H1 (cell line): Measurements from ENCODE around the gene STK36. TPM values are rescaled to one million over a fixed set of nuclear protein-coding genes. Genes with fewer than 3 reads are reported as not detected.

Source experiments
- CTCF ChIA-PET: fragments of 300-600 bp; sonication (Branson Sonifier 250); formaldehyde crosslinking; loops from one replicate; lab custom pipeline; 2021; ENCODE audit not compliant: partially characterized antibody; lab: Charles Lee
- POLR2A ChIA-PET: fragments of 300-600 bp; sonication (Branson Sonifier 250); formaldehyde crosslinking; loops from one replicate; lab custom pipeline; 2021; ENCODE audit warnings: inconsistent platforms; ENCODE audit not compliant: partially characterized antibody; lab: Charles Lee
- DNase-seq, 2 experiments: peaks; one replicate each; pipeline versions ENCODE4 v3.0.0 to v3.0.0-alpha.2; 2010 to 2022; ENCODE audit warnings: low spot score in 2 of 2, low read depth in 1 of 2, mixed read lengths in 1 of 2
- FAIRE-seq: peaks from 2 replicates; lab custom pipeline; 2011; peaks lifted over from hg19 to GRCh38; lab: Jason Lieb, UNC
- H2AFZ ChIP-seq: 2 replicates; pipeline ENCODE4 v1.8.1; 2012; ENCODE audit warnings: low read length, inconsistent platforms
- H2AK5ac ChIP-seq: 2 replicates; pipeline ENCODE4 v1.6.1; 2013; ENCODE audit warnings: low read depth, low read length
- H2BK120ac ChIP-seq: replicated peaks from 2 replicates; pipeline ENCODE3; 2013; ENCODE audit warnings: low read depth, low read length, inconsistent platforms
- H2BK12ac ChIP-seq: 2 replicates; pipeline ENCODE4 v1.6.1; 2013; ENCODE audit warnings: low read depth, low read length
- H2BK15ac ChIP-seq: 2 replicates; pipeline ENCODE4 v1.6.1; 2013; ENCODE audit warnings: low read length
- H2BK20ac ChIP-seq: 2 replicates; pipeline ENCODE4 v1.6.1; 2013; ENCODE audit warnings: low read length
- H2BK5ac ChIP-seq: 2 replicates; pipeline ENCODE4 v1.6.1; 2013; ENCODE audit warnings: low read depth, low read length
- H3K14ac ChIP-seq: 2 replicates; pipeline ENCODE4 v1.6.1; 2013; ENCODE audit warnings: inconsistent platforms; ENCODE audit not compliant: insufficient read length
- H3K18ac ChIP-seq: 2 replicates; pipeline ENCODE4 v1.6.1; 2013; ENCODE audit warnings: low read length; ENCODE audit errors: extremely low read depth
- H3K23ac ChIP-seq: 2 replicates; pipeline ENCODE4 v1.6.1; 2013; ENCODE audit warnings: inconsistent platforms; ENCODE audit not compliant: insufficient read length
- H3K23me2 ChIP-seq: 2 replicates; pipeline ENCODE4 v1.6.1; 2013; ENCODE audit warnings: low read depth, low read length
- H3K27ac ChIP-seq: 2 replicates; pipeline ENCODE4 v1.6.1; 2011; ENCODE audit warnings: low read depth, low read length, inconsistent platforms
- H3K27me3 ChIP-seq, 4 experiments: replicated peaks in 1 of 4; 1 replicate in 1 of 4; 2 replicates in 3 of 4; pipeline versions ENCODE4 v1.6.1 to v1.8.1; 2011 to 2013; ENCODE audit warnings: low read length in 3 of 4, mild to moderate bottlenecking in 3 of 4, inconsistent platforms in 2 of 4, mixed read lengths in 2 of 4, moderate library complexity in 1 of 4; ENCODE audit not compliant: control insufficient read depth in 3 of 4, insufficient read depth in 3 of 4; ENCODE audit errors: extremely low read depth in 1 of 4
- H3K36me3 ChIP-seq, 4 experiments: 2 replicates each; pipeline versions ENCODE4 v1.6.1 to v1.8.1; 2011 to 2013; ENCODE audit warnings: mild to moderate bottlenecking in 4 of 4, low read length in 3 of 4, moderate library complexity in 2 of 4, control low read depth in 1 of 4, inconsistent platforms in 1 of 4; ENCODE audit not compliant: insufficient read depth in 4 of 4, control insufficient read depth in 2 of 4
- H3K4ac ChIP-seq: replicated peaks from 2 replicates; pipeline ENCODE3; 2013; ENCODE audit warnings: low read length, low read depth, mixed read lengths, inconsistent platforms; ENCODE audit not compliant: insufficient read length
- H3K4me1 ChIP-seq, 4 experiments: replicated peaks in 1 of 4; 1 replicate in 1 of 4; 2 replicates in 3 of 4; pipeline versions ENCODE4 v1.6.1 to v1.8.1; 2011 to 2013; ENCODE audit warnings: low read length in 3 of 4, inconsistent platforms in 2 of 4, mixed read lengths in 1 of 4; ENCODE audit not compliant: insufficient read depth in 4 of 4, control insufficient read depth in 3 of 4
- H3K4me2 ChIP-seq, 2 experiments: 2 replicates each; pipeline versions ENCODE4 v1.6.1 to v1.8.1; 2011 to 2013; ENCODE audit warnings: low read depth in 2 of 2, low read length in 2 of 2, control low read depth in 1 of 2, inconsistent platforms in 1 of 2, mild to moderate bottlenecking in 1 of 2; ENCODE audit not compliant: insufficient read depth in 1 of 2
- H3K4me3 ChIP-seq, 4 experiments: fragments of 200-600, 300-600 bp in 1 of 4; sonication (generic), shearing (Covaris generic), sonication (Bioruptor Twin) in 1 of 4; 2 replicates each; pipeline versions ENCODE4 v1.5.1 to v1.8.1; 2011 to 2016; ENCODE audit warnings: low read length in 4 of 4, low read depth in 3 of 4, control low read depth in 2 of 4, inconsistent platforms in 2 of 4, mild to moderate bottlenecking in 2 of 4, mixed read lengths in 1 of 4, moderate library complexity in 1 of 4; ENCODE audit not compliant: insufficient read depth in 2 of 4; ENCODE audit errors: extremely low read depth in 1 of 4
- H3K56ac ChIP-seq: replicated peaks from 2 replicates; pipeline ENCODE3; 2013; ENCODE audit warnings: low read depth, mild to moderate bottlenecking, mixed read lengths, low read length, inconsistent platforms; ENCODE audit not compliant: insufficient read length
- H3K79me1 ChIP-seq: 2 replicates; pipeline ENCODE4 v1.6.1; 2013; ENCODE audit warnings: low read depth, low read length, control low read depth
- H3K79me2 ChIP-seq, 2 experiments: 2 replicates each; pipeline versions ENCODE4 v1.6.1 to v1.8.1; 2012 to 2013; ENCODE audit warnings: low read length in 2 of 2, mild to moderate bottlenecking in 2 of 2, inconsistent platforms in 1 of 2; ENCODE audit not compliant: insufficient read depth in 2 of 2, control insufficient read depth in 1 of 2
- H3K9ac ChIP-seq, 4 experiments: replicated peaks in 1 of 4; 1 replicate in 1 of 4; 2 replicates in 3 of 4; pipeline versions ENCODE4 v1.6.1 to v1.8.1; 2011 to 2013; ENCODE audit warnings: low read depth in 3 of 4, low read length in 3 of 4, control low read depth in 2 of 4, mild to moderate bottlenecking in 2 of 4, moderate library complexity in 2 of 4, inconsistent platforms in 1 of 4; ENCODE audit errors: extremely low read depth in 1 of 4
- H3K9me3 ChIP-seq, 2 experiments: 2 replicates each; pipeline versions ENCODE4 v1.6.1 to v1.8.1; 2012 to 2013; ENCODE audit warnings: mild to moderate bottlenecking in 2 of 2, moderate library complexity in 2 of 2, control low read depth in 1 of 2, inconsistent platforms in 1 of 2, low read depth in 1 of 2, low read length in 1 of 2, mixed read lengths in 1 of 2; ENCODE audit not compliant: insufficient read depth in 2 of 2
- H4K20me1 ChIP-seq, 2 experiments: replicated peaks in 1 of 2; 2 replicates each; pipeline versions ENCODE3 to v1.8.1; 2011 to 2013; ENCODE audit warnings: inconsistent platforms in 2 of 2, low read length in 2 of 2, mild to moderate bottlenecking in 1 of 2; ENCODE audit not compliant: insufficient read depth in 2 of 2, control insufficient read depth in 1 of 2
- H4K5ac ChIP-seq: 2 replicates; pipeline ENCODE4 v1.6.1; 2013; ENCODE audit warnings: low read length, low read depth, mixed read lengths, inconsistent platforms; ENCODE audit not compliant: insufficient read length
- H4K8ac ChIP-seq: 2 replicates; pipeline ENCODE4 v1.8.0; 2013; ENCODE audit warnings: mild to moderate bottlenecking, moderate library complexity, low read length, inconsistent platforms; ENCODE audit not compliant: insufficient read depth; ENCODE audit errors: extremely low read depth
- H4K91ac ChIP-seq: replicated peaks from 2 replicates; pipeline ENCODE3; 2013; ENCODE audit warnings: low read length, mixed read lengths, inconsistent platforms; ENCODE audit not compliant: insufficient read length
- BACH1 ChIP-seq: IDR thresholded peaks from 2 replicates; pipeline ENCODE4 v1.6.1; 2012; ENCODE audit warnings: low read length, improper control_type of control experiment
- CBX8 ChIP-seq: fragments of 300-800, 300-1000 bp; sonication (generic); IDR thresholded peaks from 2 replicates; pipeline ENCODE4 v1.7.1; 2016; ENCODE audit warnings: low read depth, low read length, borderline replicate concordance
- CTCF ChIP-seq, 3 experiments: IDR thresholded peaks; 1 replicate in 2 of 3; 2 replicates in 1 of 3; pipeline versions ENCODE4 v1.5.1 to v1.6.1; 2011; ENCODE audit warnings: low read length in 3 of 3, mild to moderate bottlenecking in 3 of 3, inconsistent platforms in 2 of 3, low read depth in 1 of 3, moderate library complexity in 1 of 3; ENCODE audit not compliant: insufficient read depth in 1 of 3; ENCODE audit errors: control extremely low read depth in 1 of 3
- EGR1 ChIP-seq: IDR thresholded peaks from 2 replicates; pipeline ENCODE4 v1.6.1; 2011; ENCODE audit warnings: low read depth, low read length, borderline replicate concordance
- FOSL1 ChIP-seq: IDR thresholded peaks from 2 replicates; pipeline ENCODE4 v1.6.1; 2011; ENCODE audit warnings: mild to moderate bottlenecking, low read depth, low read length, moderate library complexity; ENCODE audit not compliant: insufficient read depth
- MAFK ChIP-seq: IDR thresholded peaks from 2 replicates; pipeline ENCODE4 v1.6.1; 2012; ENCODE audit warnings: low read depth, mild to moderate bottlenecking, improper control_type of control experiment, low read length
- SIX5 ChIP-seq: IDR thresholded peaks from 2 replicates; pipeline ENCODE4 v1.6.1; 2011; ENCODE audit warnings: mild to moderate bottlenecking, low read depth, low read length
- TBP ChIP-seq: IDR thresholded peaks from 2 replicates; pipeline ENCODE4 v1.6.1; 2011; ENCODE audit warnings: low read depth, low read length, improper control_type of control experiment
- TCF12 ChIP-seq: IDR thresholded peaks from 2 replicates; pipeline ENCODE4 v1.6.1; 2011; ENCODE audit warnings: low read depth, mild to moderate bottlenecking, low read length
- WGBS, 2 experiments: shearing (Covaris generic) in 1 of 2; methylation state at CpG; one replicate each; pipeline versions ENCODE4 v1.1.6 to v1.1.7; 2013 to 2015; ENCODE audit warnings: low lambda C conversion rate in 2 of 2, mixed read lengths in 2 of 2, inconsistent platforms in 1 of 2, low coverage in 1 of 2, missing lambda C conversion rate in 1 of 2; ENCODE audit not compliant: insufficient replicate concordance in 2 of 2, insufficient coverage in 1 of 2, insufficient read length in 1 of 2; ENCODE audit errors: extremely low coverage in 1 of 2, missing lambda C conversion rate in 1 of 2; 5-methylcytosine and 5-hydroxymethylcytosine counted together
- polyA plus RNA-seq, 7 experiments: library from polyadenylated mRNA; depleted of rRNA in 3 of 7; stranded (reverse) in 5 of 7; unstranded in 2 of 7; fragments of >200 nt in 5 of 7; fragments of 200-250 nt in 2 of 7; gene quantifications; 1 replicate in 5 of 7; 2 replicates in 1 of 7; 4 replicates in 1 of 7; pipeline versions ENCODE4 v1.2.1 to v1.2.3, GENCODE V29; 2011 to 2013; ENCODE audit warnings: missing spikeins in 2 of 7, mixed read lengths in 2 of 7
- total RNA-seq: library from RNA; stranded (reverse); fragmentation: NEBNext Ultra II Directional; extraction: Animal tissue kit (Norgen Biotek cat#: 25700); gene quantifications from 2 replicates; pipeline ENCODE4 v1.2.1, GENCODE V29; 2021

Gene STK36
- total and polyA plus RNA-seq, 2 of the 8 experiments (the other 6 are each of a cell fraction or from before 2014, with no cell fraction given), result 41.4 to 57.6 TPM

- Histone ChIP-seq H3K27me3 (no peaks in the 10 kb centered on the region), H3K27ac (no peak overlapping the region), H3K36me3 (peaks cover 20 to 80% (median 48%) of the 10 kb centered on the region in 4 experiments), H3K56ac (no peak overlapping the region), H4K20me1 (peaks cover 2 to 3% of the 10 kb centered on the region in 2 experiments), H3K9ac (no peak overlapping the region), H4K91ac (no peak overlapping the region), H2BK120ac (no peak overlapping the region), H4K5ac (no peak overlapping the region), H3K23ac (no peak overlapping the region), H3K9me3 (no peaks in the 10 kb centered on the region), H3K14ac (no peak overlapping the region), H2AFZ (no peak overlapping the region), H3K4me1 (no peaks in the 10 kb centered on the region), H2BK12ac (no peak overlapping the region), H3K18ac (no peak overlapping the region), H2BK15ac (no peak overlapping the region), H2BK5ac (no peak overlapping the region), H3K4ac (no peak overlapping the region), H2AK5ac (no peak overlapping the region), H3K79me2 (no peaks in the 10 kb centered on the region), H3K79me1 (no peaks in the 10 kb centered on the region), H3K4me2 (no peak overlapping the region), H4K8ac (no peak overlapping the region), H3K4me3 (no peak overlapping the region), H3K23me2 (no peaks in the 10 kb centered on the region), H2BK20ac (no peak overlapping the region)
- TF ChIP-seq BACH1 (no peak), TCF12 (no peak), FOSL1 (no peak), TBP (no peak), CBX8 (no peak), MAFK (no peak), SIX5 (no peak), CTCF (IDR thresholded peaks at IDR 0.05; ENCODE audit: control extremely low read depth in 1 of 3, insufficient read depth in 1 of 3, low read depth in 1 of 3, low read length in 3 of 3) (no peak), EGR1 (no peak)
- FAIRE-seq (no peak), DNase-seq (no peak)
- CTCF ChIA-PET, result interaction anchor here (0.9 to 7.8 kb wide), 6 partner anchors 12 to 107 kb away, joined by 3 to 39 read pairs (median 4); no protein-coding TSS in a partner anchor
- 86% methylated on average over 10 of the region's 10 CpGs; no CpG with 5 or more reads in 1 of the 2 experiments for WGBS, 2 experiments
- POLR2A ChIA-PET, result interaction anchor here (1.4 kb wide), 1 partner anchor 12 kb away, joined by 6 read pairs; no protein-coding TSS in a partner anchor
Observed at GRCh38 chr2:218745559-218746469, 73.9 kb downstream of the STK36 start.
